Endodermal cell (in vitro differentiated cells): Measurements from ENCODE around the gene TOM1. TPM values are rescaled to one million over a fixed set of nuclear protein-coding genes. Genes with fewer than 3 reads are reported as not detected.
A peak's percentile ranks its signal among the peaks of the same experiment; 100 is the strongest.

Experiments
- DNase-seq: peaks from one replicate; pipeline ENCODE4 v3.0.0-alpha.2; 2017
- H3K27ac ChIP-seq: 2 replicates; pipeline ENCODE4 v1.5.1; 2013; ENCODE audit warnings: mild to moderate bottlenecking, low read depth, low read length, moderate library complexity
- H3K27me3 ChIP-seq: 2 replicates; pipeline ENCODE4 v1.6.1; 2013; ENCODE audit warnings: mild to moderate bottlenecking, low read length, moderate library complexity; ENCODE audit not compliant: insufficient read depth, control insufficient read depth, poor library complexity, severe bottlenecking
- H3K36me3 ChIP-seq: 2 replicates; pipeline ENCODE4 v1.7.0; 2013; ENCODE audit warnings: mild to moderate bottlenecking, low read length, moderate library complexity; ENCODE audit not compliant: control insufficient read depth, insufficient read depth
- H3K4me1 ChIP-seq: one replicate; pipeline ENCODE4 v1.7.0; 2013; ENCODE audit warnings: low read length; ENCODE audit not compliant: control insufficient read depth, insufficient read depth
- H3K4me3 ChIP-seq: 2 replicates; pipeline ENCODE4 v1.5.1; 2013; ENCODE audit warnings: mild to moderate bottlenecking, low read length, moderate library complexity
- H3K9ac ChIP-seq: 2 replicates; pipeline ENCODE4 v1.6.1; 2013; ENCODE audit warnings: mild to moderate bottlenecking, low read length, moderate library complexity; ENCODE audit not compliant: poor library complexity, severe bottlenecking; ENCODE audit errors: extremely low read depth
- H3K9me3 ChIP-seq: 2 replicates; pipeline ENCODE4 v1.6.1; 2013; ENCODE audit warnings: mild to moderate bottlenecking, low read length, moderate library complexity; ENCODE audit not compliant: control insufficient read depth
- H3K27ac Mint-ChIP-seq: 2 replicates; pipeline ENCODE4 v1.8.0; 2020; ENCODE audit warnings: mixed read lengths
- H3K27me3 Mint-ChIP-seq: 2 replicates; pipeline ENCODE4 v1.8.0; 2021; ENCODE audit warnings: mild to moderate bottlenecking, mixed read lengths; ENCODE audit not compliant: insufficient read depth
- H3K36me3 Mint-ChIP-seq: 2 replicates; pipeline ENCODE4 v1.8.0; 2020; ENCODE audit warnings: low read depth, mixed read lengths
- H3K4me1 Mint-ChIP-seq: 2 replicates; pipeline ENCODE4 v1.8.0; 2020; ENCODE audit warnings: mixed read lengths
- H3K4me3 Mint-ChIP-seq: 2 replicates; pipeline ENCODE4 v1.8.0; 2020; ENCODE audit warnings: mild to moderate bottlenecking, moderate library complexity, mixed read lengths
- H3K9me3 Mint-ChIP-seq: 2 replicates; pipeline ENCODE4 v1.8.0; 2020; ENCODE audit warnings: mild to moderate bottlenecking, mixed read lengths
- WGBS, 2 experiments: methylation state at CpG; one replicate each; pipeline versions ENCODE4 v1.1.5 to v1.1.7; 2013; ENCODE audit warnings: missing lambda C conversion rate in 2 of 2, mixed read lengths in 1 of 2; ENCODE audit not compliant: insufficient coverage in 1 of 2, insufficient read length in 1 of 2; 5-methylcytosine and 5-hydroxymethylcytosine counted together
- total RNA-seq, 2 donors: library from RNA; stranded (reverse); fragmentation: NEBNext Ultra II Directional in 1 of 2; extraction: Animal tissue kit (Norgen Biotek cat#: 25700) in 1 of 2; gene quantifications; 2 replicates in 1 of 2; 3 replicates in 1 of 2; pipeline ENCODE4 v1.2.1, GENCODE V29; 2021
- TF ChIP-seq, protein P1 (sequence below): fragments of 200-600 bp; sonication (generic); conservative IDR thresholded peaks from 2 replicates; pipeline ENCODE4 v1.5.0; 2021; ENCODE audit warnings: antibody characterized with exemption, mild to moderate bottlenecking

TOM1 gene
- total RNA-seq, 2 donors from 2014 or later: 31.3 to 33.3 TPM

DNA sequence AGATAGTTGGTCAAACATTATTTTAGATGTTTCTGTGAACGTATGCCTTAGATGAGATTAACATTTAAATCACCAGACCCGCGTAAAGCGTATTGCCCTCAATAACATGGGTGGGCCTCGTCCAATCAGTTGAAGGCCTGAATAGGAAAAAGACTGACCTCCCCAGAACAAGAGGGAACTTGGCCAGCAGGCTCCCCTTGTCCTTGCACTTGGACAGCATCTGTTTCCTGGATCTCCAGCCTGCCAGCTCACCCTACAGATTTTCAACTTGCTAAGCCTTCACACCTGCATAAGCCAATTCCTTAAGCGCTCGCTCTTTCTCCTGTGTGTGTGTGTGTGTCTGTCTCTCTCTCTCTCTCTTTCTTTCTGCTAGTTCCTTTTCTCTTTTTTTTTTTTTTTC is 8.2 kb downstream of the TOM1 start:
- Mint-ChIP-seq H3K4me3 (no peak overlapping the region), H3K36me3 (peaks cover 15% of the 10 kb centered on the region), H3K27ac (no peak overlapping the region), H3K27me3 (no peaks in the 10 kb centered on the region), H3K4me1 (peaks cover 30% of the 10 kb centered on the region), H3K9me3 (no peaks in the 10 kb centered on the region)
- Histone ChIP-seq H3K4me3 (no peak overlapping the region), H3K27ac (no peak overlapping the region), H3K36me3 (no peaks in the 10 kb centered on the region), H3K9me3 (no peaks in the 10 kb centered on the region), H3K4me1 (peaks cover 3% of the 10 kb centered on the region), H3K27me3 (no peaks in the 10 kb centered on the region), H3K9ac (no peak overlapping the region)
- TF ChIP-seq, protein P1, sequence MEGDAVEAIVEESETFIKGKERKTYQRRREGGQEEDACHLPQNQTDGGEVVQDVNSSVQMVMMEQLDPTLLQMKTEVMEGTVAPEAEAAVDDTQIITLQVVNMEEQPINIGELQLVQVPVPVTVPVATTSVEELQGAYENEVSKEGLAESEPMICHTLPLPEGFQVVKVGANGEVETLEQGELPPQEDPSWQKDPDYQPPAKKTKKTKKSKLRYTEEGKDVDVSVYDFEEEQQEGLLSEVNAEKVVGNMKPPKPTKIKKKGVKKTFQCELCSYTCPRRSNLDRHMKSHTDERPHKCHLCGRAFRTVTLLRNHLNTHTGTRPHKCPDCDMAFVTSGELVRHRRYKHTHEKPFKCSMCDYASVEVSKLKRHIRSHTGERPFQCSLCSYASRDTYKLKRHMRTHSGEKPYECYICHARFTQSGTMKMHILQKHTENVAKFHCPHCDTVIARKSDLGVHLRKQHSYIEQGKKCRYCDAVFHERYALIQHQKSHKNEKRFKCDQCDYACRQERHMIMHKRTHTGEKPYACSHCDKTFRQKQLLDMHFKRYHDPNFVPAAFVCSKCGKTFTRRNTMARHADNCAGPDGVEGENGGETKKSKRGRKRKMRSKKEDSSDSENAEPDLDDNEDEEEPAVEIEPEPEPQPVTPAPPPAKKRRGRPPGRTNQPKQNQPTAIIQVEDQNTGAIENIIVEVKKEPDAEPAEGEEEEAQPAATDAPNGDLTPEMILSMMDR: no peak
- no peak for DNase-seq
- 93 to 100% methylated on average over 5 to 7 of the region's 7 CpGs for WGBS, 2 experiments

DNA sequence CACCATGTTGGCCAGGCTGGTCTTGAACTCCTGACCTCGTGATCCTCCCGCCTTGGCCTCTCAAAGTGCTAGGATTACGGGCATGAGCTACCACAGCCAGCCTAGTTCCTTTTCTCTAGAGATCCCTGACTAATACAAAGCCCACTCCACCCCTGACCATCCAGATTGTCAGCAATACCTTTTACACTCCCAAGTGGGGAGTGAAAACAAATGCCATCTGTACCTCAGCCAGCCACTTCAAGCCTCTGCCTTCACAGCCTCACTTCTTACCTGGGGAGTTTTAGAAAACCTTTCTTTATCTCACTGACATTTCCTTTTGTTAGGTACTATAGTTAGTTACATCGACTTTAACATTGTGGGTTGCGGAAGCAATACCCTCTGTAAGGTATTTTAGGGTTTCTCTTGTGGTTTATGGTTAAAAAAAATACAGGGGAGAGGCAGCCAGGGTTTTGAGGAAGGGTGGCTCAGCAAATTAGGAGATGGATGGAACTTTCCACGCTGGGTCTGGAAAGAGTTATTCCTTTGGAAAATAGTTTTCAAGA is 8.9 kb downstream of the TOM1 start:
- WGBS, 2 experiments: 96 to 100% methylated on average over 4 to 6 of the region's 6 CpGs
- Histone ChIP-seq H3K4me1 (peaks cover 3% of the 10 kb centered on the region), H3K27me3 (no peaks in the 10 kb centered on the region), H3K4me3 (no peak overlapping the region), H3K36me3 (no peaks in the 10 kb centered on the region), H3K27ac (no peak overlapping the region), H3K9me3 (no peaks in the 10 kb centered on the region), H3K9ac (no peak overlapping the region)
- Mint-ChIP-seq H3K36me3 (peaks cover 12% of the 10 kb centered on the region), H3K4me1 (peaks cover 30% of the 10 kb centered on the region), H3K9me3 (no peaks in the 10 kb centered on the region), H3K4me3 (no peak overlapping the region), H3K27me3 (no peaks in the 10 kb centered on the region), H3K27ac (no peak overlapping the region)
- no peak for DNase-seq
- TF ChIP-seq, protein P1: no peak

- TF ChIP-seq, protein P1: peak; percentile 29
- WGBS, 2 experiments: 85 to 87% methylated on average over 10 to 18 of the region's 18 CpGs
- no peaks in the 10 kb centered on the region for H3K36me3 ChIP-seq
- Mint-ChIP-seq H3K27me3 (no peaks in the 10 kb centered on the region), H3K27ac (peak overlapping the region; percentile 64), H3K36me3 (peaks cover 5% of the 10 kb centered on the region), H3K4me1 (peaks cover 30% of the 10 kb centered on the region), H3K9me3 (no peaks in the 10 kb centered on the region), H3K4me3 (no peak overlapping the region)
- H3K4me1 ChIP-seq: peaks cover 3% of the 10 kb centered on the region
- no peak overlapping the region for H3K4me3 ChIP-seq
- no peak overlapping the region for H3K9ac ChIP-seq
- DNase-seq: no peak
- H3K27ac ChIP-seq: no peak overlapping the region
- H3K9me3 ChIP-seq: no peaks in the 10 kb centered on the region
- H3K27me3 ChIP-seq: no peaks in the 10 kb centered on the region
Measured at GRCh38 chr22:35310556-35311550, 11.2 kb downstream of the TOM1 start.
